Transverse colon (tissue), 4 donors: Measurements from ENCODE around the gene IST1. TPM values are rescaled to one million over a fixed set of nuclear protein-coding genes. Genes with fewer than 3 reads are reported as not detected.
"Not testable (repeated sequence)": the region's sequence is repeated elsewhere in the genome, so short reads cannot be mapped to it uniquely, and the experiment has no call there.

Experiments used
- DNase-seq: peaks from one replicate; pipeline ENCODE4 v3.0.0-alpha.2; 2019
- H3K27ac ChIP-seq, 4 donors: fragments of 200-600 bp; sonication (generic); 2 replicates each; pipeline ENCODE4 v1.5.1; 2016 to 2018; ENCODE audit warnings: inconsistent platforms in 4 of 4
- H3K27me3 ChIP-seq: fragments of 200-600 bp; sonication (generic); 2 replicates; pipeline ENCODE4 v1.5.1; 2017; ENCODE audit warnings: inconsistent platforms
- H3K36me3 ChIP-seq, 4 donors: fragments of 200-600 bp; sonication (generic); 2 replicates each; pipeline ENCODE4 v1.5.1; 2017 to 2019; ENCODE audit warnings: inconsistent platforms in 4 of 4
- H3K4me1 ChIP-seq, 4 donors: fragments of 200-600 bp; sonication (generic); 2 replicates each; pipeline ENCODE4 v1.5.1; 2017 to 2020; ENCODE audit warnings: inconsistent platforms in 4 of 4
- H3K4me3 ChIP-seq, 4 donors: fragments of 200-600 bp; sonication (generic); 1 replicate in 1 of 4; 2 replicates in 3 of 4; pipeline versions ENCODE4 v1.5.1 to v1.6.1; 2017 to 2019; ENCODE audit warnings: inconsistent platforms in 4 of 4
- H3K9me3 ChIP-seq, 2 donors: fragments of 200-600 bp; sonication (generic); 2 replicates each; pipeline ENCODE4 v1.5.1; 2017 to 2019; ENCODE audit warnings: inconsistent platforms in 2 of 2
- EP300 ChIP-seq: sonication (generic); formaldehyde crosslinking; IDR thresholded peaks from one replicate; pipeline ENCODE4 v1.6.1; 2017; ENCODE audit warnings: antibody characterized with exemption, low read depth
- POLR2A ChIP-seq: fragments of 450-650 bp; IDR thresholded peaks from one replicate; pipeline ENCODE4 v1.6.1; 2016; ENCODE audit warnings: antibody characterized with exemption, mild to moderate bottlenecking, moderate library complexity
- POLR2AphosphoS5 ChIP-seq, 3 donors: sonication (generic); formaldehyde crosslinking; IDR thresholded peaks; one replicate each; pipeline ENCODE4 v1.6.1; 2016; ENCODE audit warnings: antibody characterized with exemption in 3 of 3
- WGBS, 2 donors: methylation state at CpG; one replicate each; pipeline ENCODE4 v1.1.5; 2018; ENCODE audit warnings: low coverage in 1 of 2; 5-methylcytosine and 5-hydroxymethylcytosine counted together
- in situ Hi-C, 4 donors: fragments of 200-750 bp; cut with MboI; loops; one replicate each; pipeline versions ENCODE4 v1.15.0 to v1.15.1; 2017; ENCODE audit warnings: low sequenced_read_pairs in 3 of 4, low pct_ligation_motif_present in 1 of 4, low pct_unique_long_range_greater_than_20kb in 1 of 4
- intact Hi-C: fragments of 100-400 bp; cut with DNase I; formaldehyde crosslinking; loops from one replicate; pipeline ENCODE4 v1.15.1; 2023; ENCODE audit warnings: low total_unique reads
- total RNA-seq, 4 donors: library from RNA; depleted of rRNA; stranded (reverse); fragments of >200 nt; gene quantifications; one replicate each; pipeline ENCODE4 v1.1.0, GENCODE V29; 2016
- TF ChIP-seq, protein P1 (sequence below), 5 experiments: fragments of 200-600 bp in 3 of 5; fragments of 450-650 bp in 2 of 5; sonication (generic) in 3 of 5; IDR thresholded peaks; 1 replicate in 2 of 5; 2 replicates in 3 of 5; pipeline ENCODE4 v1.5.1; 2016 to 2017; ENCODE audit warnings: antibody characterized with exemption in 5 of 5, inconsistent platforms in 3 of 5, mild to moderate bottlenecking in 2 of 5, moderate library complexity in 1 of 5

Gene IST1
- total RNA-seq, 4 donors from 2014 or later: 200 to 303 (median 257) TPM

DNA sequence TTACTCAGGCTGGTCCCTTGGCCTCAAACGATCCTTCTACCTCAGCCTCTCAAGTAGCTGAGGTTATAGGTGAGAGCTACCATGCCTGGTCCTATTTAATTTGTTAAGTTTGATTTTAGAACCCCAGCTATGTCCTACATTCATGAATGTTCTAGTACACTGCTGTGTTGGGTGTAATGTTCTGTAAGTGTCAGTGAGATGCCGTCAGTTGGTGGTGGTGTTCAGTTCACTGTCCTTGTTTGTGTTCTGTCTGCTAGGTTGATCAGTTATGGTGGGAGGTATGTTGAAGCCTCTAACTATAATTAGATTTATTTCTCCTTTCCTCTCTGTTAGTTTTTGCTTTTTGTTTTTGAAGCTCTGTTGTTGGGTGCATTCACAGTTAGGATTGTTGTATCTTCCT lies 8.3 kb downstream of the IST1 start:
- H3K4me1 ChIP-seq: peaks cover 8 to 63% (median 22%) of the 10 kb centered on the region in 4 donors
- intact Hi-C loops: no loop called here
- in situ Hi-C loops: no loop called here
- H3K27ac ChIP-seq: no peak overlapping the region
- WGBS, 2 donors: 60 to 79% methylated on average over 2 of the region's 2 CpGs
- no peak overlapping the region for H3K4me3 ChIP-seq
- H3K36me3 ChIP-seq: no peaks in the 10 kb centered on the region
- TF ChIP-seq EP300: no peak
- TF ChIP-seq POLR2A: no peak
- TF ChIP-seq, protein P1, sequence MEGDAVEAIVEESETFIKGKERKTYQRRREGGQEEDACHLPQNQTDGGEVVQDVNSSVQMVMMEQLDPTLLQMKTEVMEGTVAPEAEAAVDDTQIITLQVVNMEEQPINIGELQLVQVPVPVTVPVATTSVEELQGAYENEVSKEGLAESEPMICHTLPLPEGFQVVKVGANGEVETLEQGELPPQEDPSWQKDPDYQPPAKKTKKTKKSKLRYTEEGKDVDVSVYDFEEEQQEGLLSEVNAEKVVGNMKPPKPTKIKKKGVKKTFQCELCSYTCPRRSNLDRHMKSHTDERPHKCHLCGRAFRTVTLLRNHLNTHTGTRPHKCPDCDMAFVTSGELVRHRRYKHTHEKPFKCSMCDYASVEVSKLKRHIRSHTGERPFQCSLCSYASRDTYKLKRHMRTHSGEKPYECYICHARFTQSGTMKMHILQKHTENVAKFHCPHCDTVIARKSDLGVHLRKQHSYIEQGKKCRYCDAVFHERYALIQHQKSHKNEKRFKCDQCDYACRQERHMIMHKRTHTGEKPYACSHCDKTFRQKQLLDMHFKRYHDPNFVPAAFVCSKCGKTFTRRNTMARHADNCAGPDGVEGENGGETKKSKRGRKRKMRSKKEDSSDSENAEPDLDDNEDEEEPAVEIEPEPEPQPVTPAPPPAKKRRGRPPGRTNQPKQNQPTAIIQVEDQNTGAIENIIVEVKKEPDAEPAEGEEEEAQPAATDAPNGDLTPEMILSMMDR (IDR thresholded peaks at IDR 0.05): no peak
- TF ChIP-seq POLR2AphosphoS5 (IDR thresholded peaks at IDR 0.05): no peak
- H3K9me3 ChIP-seq: no peaks in the 10 kb centered on the region
- no peaks in the 10 kb centered on the region for H3K27me3 ChIP-seq
- no peak for DNase-seq

DNA sequence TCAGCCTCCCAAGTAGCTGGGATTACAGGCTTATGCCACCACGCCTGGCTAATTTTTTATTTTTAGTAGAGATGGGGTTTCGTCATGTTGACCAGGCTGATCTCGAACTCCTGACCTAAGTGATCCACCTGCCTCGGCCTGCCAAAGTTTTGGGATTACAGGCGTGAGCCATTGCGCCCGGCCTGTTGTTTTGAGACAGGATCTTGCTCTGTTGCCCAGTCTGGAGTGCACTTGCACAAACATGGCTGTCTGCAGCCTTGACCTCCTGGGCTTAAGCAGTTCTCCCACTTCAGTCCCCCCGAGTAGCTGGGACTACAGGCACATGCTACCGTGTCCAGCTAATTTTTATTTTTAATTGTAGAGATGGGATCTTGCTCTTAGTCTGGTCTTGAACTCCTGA lies 8.9 kb downstream of the IST1 start:
- WGBS, 2 donors: 97% methylated on average over 9 of the region's 9 CpGs; no CpG with 5 or more reads in 1 of the 2 donors
- Histone ChIP-seq H3K9me3 (no peaks in the 10 kb centered on the region), H3K36me3 (no peaks in the 10 kb centered on the region), H3K4me1 (peaks cover 10 to 63% (median 19%) of the 10 kb centered on the region in 4 donors), H3K27me3 (no peaks in the 10 kb centered on the region), H3K4me3 (no peak overlapping the region), H3K27ac (no peak overlapping the region)
- intact Hi-C loops: no loop called here
- no peak for DNase-seq
- TF ChIP-seq POLR2A (no peak), EP300 (no peak), POLR2AphosphoS5 (IDR thresholded peaks at IDR 0.05) (no peak)
- TF ChIP-seq, protein P1 (IDR thresholded peaks at IDR 0.05): no peak
- in situ Hi-C loops: no loop called here

DNA sequence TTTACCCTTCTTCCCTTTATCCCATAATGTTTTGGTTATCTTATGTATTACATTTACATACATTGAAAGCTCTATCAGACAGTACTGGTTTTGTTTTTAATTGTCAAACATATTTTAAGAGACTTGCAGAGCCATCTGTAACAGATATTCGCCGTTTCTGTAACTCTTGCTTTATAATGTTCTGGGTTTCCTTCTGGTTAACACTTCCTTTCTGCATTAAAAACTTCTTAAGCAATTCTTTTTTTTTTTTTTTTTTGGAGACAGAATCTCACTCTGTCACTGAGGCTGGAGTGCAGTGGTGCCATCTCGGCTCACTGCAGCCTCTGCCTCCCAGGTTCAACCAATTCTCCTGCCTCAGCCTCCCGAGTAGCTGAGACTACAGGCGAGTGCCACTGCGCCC lies 10.4 kb downstream of the IST1 start:
- intact Hi-C loops: not testable (repeated sequence)

DNA sequence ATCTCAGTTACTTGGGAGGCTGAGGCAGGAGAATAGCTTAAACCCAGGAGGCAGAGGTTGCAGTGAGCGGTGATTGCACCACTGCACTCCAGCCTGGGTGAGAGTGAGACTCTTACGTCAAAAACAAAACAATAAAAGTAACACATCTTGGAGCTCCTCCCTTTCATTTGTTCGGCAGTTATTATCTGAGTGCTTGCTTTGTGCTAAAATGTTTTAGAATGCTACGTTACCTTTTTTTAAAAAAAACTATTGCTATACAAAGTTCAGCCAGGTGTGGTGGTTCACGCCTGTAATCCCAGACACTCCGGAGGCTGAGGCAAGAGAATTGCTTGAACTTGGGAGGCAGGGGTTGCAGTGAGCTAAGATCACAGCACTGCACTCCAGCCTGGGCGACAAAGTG lies 15.8 kb downstream of the IST1 start:
- H3K27me3 ChIP-seq: no peaks in the 10 kb centered on the region
- peak overlapping the region in 2 of 4 donors; percentile 24 to 31 for H3K27ac ChIP-seq
- peak; percentile 27 for DNase-seq
- 65 to 71% methylated on average over 6 to 7 of the region's 7 CpGs for WGBS, 2 donors
- in situ Hi-C loops (no loop called here), intact Hi-C loops (no loop called here)
- TF ChIP-seq POLR2A (no peak), POLR2AphosphoS5 (IDR thresholded peaks at IDR 0.05) (no peak), EP300 (no peak)
- TF ChIP-seq, protein P1 (IDR thresholded peaks at IDR 0.05): no peak
- H3K4me1 ChIP-seq: peaks cover 2 to 68% (median 12%) of the 10 kb centered on the region in 4 donors
- H3K4me3 ChIP-seq: no peak overlapping the region
- no peaks in the 10 kb centered on the region for H3K9me3 ChIP-seq
- H3K36me3 ChIP-seq: peaks cover 0 to 2% (median 0%) of the 10 kb centered on the region in 4 donors

More for the DNA sequence above, 10.4 kb downstream of the IST1 start:
- H3K27me3 ChIP-seq, H3K4me3 ChIP-seq, H3K36me3 ChIP-seq, H3K9me3 ChIP-seq, DNase-seq, H3K27ac ChIP-seq, in situ Hi-C loops: not testable (repeated sequence)
- H3K4me1 ChIP-seq: peaks cover 7 to 63% (median 12%) of the 10 kb centered on the region in 4 donors
- 66 to 82% methylated on average over 5 to 6 of the region's 6 CpGs for WGBS, 2 donors
